Fibroblast of peridontal ligament (primary cell): ENCODE data around the gene CHSY3.
"Not testable (repeated sequence)": the region's sequence is repeated elsewhere in the genome, so short reads cannot be mapped to it uniquely, and the experiment has no call there.

Experiments used
- DNase-seq: peaks from one replicate; pipeline ENCODE4 v3.0.0-alpha.2; 2010; ENCODE audit errors: extremely low read depth

CHSY3 gene

DNA sequence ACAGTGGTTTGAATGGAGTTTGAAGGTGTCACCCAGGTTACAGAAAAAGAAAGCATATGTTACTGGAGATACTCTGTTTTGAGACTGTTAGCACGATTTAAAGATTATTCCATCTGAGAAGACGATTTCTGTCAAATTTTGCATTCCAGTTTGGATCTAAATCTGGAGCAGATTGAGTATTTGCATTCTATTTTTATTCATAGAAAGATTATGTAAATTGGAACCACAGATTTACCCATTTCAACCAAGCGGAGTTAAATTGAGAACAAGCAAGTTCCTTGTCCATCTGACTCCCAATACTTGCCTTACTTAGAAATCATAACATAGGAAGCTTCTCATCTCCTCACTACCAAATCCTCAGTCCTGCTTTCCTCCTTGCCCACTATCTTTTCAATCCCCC, 255.7 kb downstream of the CHSY3 start:
- DNase-seq: no peak

DNA sequence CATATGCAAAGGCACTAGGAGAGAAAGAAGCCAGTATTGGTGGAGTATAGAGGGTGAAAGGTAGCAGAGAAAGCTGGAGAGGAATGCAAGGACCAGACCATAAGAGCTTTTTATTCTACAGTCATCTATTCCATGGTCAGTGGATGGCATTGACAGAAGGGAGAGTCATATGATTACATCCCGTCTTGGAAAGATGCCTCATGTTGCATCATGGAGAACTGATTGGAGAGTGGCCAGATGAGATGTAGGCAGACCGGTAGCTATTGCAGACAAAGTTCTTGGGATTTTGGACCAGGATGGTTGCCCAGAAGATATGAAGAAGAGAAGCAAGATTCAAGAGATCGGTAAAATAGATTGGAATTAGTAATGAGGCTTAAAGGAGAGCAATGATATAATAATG, 260.7 kb downstream of the CHSY3 start:
- peak; percentile 55 for DNase-seq

DNA sequence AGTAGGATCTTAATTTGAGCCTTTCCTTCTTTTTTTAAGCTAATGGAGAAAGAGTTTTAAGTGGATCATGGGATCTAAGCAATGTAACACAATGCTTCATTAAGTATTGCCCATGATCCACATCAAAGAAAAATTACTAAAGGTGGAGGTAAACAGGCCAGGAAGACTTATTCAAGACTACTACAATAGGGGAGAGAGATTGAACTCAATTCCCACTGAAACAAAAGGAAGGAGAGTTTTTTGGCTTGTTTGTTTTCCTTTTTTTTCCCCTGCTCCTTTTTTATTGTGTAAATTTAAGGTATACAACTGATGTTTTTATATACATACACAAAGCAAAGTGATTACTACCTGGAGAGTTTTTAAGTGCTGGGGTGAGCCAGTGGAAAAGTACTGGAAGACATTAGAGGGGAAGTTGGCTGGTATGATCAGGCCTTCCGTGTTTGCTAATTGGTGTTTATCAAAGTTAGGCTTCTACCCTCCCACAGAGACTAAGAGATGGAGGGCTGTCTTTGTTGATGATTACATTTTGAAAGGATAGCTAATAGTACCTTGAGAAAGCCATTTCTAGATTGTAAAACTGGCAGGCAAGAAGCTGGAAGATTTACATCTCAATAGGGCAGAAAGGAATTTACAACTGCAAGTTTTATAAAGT, 262.7 kb downstream of the CHSY3 start:
- DNase-seq: no peak

DNA sequence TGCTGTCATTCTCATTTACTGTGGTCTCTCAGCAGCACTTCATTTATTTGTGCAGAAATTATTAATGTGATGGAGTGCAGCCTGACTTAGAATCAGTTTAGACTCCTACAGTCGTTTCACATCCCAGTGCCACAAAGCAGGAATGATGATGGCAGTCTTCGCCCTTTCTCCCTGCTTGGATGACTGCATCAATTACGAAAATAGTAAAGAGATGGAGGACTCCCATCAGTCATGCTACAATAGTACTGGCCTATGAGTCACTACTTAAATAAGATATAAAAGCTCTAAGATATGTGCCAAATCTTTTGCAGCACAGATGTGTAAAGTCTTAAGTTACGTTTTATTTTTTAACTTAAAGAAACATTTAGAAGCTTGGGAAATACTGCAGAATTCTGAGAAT, 263.9 kb downstream of the CHSY3 start:
- peak; percentile 87 for DNase-seq

DNA sequence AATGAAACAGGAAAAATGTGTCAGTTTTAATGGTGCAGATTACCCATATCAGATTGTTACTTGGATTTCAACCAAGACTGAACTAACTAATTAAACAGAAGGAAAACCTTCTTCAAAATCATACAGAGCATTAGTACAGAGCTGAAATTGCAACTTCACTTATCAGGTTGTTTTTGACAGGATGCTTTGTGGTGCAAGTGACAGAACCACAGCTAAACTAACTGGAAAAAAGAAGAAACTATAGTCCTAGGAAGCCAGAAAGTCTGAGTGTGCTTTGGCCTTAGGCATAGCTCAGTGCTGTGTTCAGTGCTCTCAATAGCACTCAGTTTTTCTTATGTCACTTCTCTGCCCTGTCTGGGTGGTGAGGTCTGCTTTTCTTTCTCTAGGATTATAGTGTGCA, 267.4 kb downstream of the CHSY3 start:
- DNase-seq: no peak

DNA sequence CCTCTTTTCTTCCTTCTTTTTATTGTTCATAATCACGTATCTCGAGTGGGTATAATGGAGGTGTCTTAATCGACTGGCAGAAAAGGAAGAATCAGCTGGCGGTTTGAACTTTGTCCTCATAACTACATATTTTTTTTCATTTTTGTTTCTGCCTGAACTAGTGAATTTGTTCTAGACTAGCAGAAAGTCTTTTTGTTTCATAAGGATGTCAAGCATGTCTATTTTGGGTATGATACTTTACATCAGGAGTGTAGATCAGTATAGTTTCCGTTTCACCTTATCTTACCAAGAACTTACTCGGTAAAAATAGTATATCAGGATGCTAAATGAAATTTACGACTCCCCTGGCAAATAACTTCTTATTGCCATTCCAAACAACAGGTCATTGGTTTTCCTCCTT, 278.9 kb downstream of the CHSY3 start:
- DNase-seq: no peak

DNA sequence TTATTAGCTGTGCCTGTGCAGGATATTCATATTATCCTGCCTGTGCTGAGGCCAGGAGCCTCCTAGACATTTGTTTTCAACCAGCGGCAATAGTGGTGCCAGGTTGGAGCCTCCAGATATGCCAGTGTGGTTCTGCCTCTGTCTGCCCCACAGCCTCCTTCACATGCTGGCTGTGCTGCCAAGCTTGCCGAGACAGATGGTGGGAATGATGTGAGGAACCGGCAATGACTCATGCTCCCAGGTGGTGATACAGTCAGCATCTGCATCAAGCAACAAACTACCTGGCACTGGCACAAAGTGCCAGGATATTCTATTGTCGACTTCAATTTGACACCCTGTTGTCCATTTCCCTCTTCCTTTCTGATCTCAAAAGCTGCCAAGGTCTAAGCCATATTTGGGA, 285.7 kb downstream of the CHSY3 start:
- DNase-seq: no peak

DNA sequence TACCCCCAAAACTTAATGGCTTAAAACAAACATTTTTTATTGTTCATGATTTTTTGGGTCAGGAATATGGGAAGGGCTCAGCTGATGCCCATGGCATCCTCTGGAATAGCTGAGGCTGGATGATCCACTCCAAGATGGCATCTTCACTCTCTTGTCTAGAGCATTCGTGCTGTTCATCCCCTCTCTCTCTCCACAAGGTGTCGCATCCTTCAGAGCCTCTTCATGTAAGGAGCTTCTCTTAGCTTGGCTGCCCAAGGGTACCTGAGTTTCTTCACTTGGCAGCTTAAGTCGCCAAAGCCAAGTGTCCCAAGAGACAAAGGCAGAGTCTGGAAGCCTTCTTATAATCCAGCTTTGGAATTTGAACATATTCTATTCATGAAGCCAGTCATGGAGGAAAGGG, 294.7 kb downstream of the CHSY3 start:
- DNase-seq: no peak

DNA sequence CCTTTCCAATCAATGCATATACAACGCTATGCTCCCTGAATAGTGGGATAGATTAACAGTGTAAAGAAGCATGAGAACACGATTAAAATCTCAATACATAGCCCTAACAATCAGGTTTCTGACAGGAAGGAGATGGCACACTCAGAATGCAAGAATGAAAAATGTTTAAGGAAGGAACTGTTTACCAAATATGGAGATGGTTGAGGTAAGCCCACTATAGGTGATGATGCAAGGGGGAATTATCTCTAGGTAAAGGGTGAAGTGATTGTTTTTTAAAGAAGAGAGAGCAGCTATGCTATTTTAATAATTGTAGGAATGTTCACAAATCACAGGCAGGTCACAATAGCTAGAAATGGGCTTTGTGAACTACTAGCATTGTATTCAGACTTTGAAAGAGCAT, 302.4 kb downstream of the CHSY3 start:
- no peak for DNase-seq

DNA sequence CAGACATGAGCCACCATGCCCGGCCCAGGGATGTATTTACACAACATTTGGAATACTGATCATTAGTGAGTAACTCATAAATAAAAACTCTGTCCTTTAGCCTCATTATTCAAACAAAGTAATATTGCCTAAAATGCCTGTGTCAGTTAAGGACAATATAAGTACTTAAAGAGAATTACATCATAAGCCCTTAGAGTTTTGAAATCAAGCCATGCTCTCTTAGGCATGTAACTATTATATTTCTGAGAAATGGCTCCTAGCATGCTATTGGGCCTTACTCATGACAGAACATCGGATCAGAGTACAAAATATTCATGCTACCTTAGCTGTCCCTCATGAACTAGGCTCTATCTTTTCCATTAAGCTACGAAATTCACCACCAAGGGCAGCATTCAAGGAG, 309.3 kb downstream of the CHSY3 start:
- peak; percentile 67 for DNase-seq

DNA sequence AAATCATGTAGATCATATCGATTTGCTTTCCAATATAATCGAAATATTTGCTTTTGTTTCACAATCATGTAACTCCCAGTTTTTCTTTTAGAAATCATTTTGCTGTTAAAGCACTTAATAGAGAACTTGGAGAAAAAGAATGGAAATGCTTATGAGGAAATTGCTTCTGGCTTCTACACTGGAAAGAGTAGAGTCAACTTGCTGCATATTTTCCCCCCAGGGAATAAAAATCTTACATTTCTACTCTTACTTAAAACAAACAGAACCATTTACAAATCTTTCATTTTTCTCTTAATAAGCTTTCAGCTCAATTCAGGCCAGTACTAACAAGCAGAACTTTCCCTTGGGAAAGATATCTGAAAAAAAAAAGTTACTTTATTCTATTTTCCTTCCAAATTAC, 312.0 kb downstream of the CHSY3 start:
- DNase-seq: peak; percentile 74

DNA sequence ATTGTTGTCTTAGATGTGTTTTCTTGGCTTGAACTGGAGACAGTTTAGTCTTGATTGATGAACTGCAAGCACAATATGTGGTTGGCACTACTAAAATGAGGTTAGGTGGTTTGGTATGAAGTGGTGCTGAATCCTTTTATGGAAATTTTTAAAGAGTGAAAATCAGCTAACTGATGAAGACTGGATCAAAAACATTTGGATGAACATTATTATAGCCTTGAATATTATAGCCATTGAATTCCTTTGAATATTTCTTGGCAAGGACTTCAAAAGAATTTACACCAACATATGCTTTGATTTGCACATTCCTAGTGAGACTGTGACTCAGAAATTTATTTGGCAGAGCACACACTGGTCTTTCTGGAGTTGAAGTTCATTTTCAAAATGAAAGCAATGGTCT, 318.3 kb downstream of the CHSY3 start:
- DNase-seq: peak; percentile 78

DNA sequence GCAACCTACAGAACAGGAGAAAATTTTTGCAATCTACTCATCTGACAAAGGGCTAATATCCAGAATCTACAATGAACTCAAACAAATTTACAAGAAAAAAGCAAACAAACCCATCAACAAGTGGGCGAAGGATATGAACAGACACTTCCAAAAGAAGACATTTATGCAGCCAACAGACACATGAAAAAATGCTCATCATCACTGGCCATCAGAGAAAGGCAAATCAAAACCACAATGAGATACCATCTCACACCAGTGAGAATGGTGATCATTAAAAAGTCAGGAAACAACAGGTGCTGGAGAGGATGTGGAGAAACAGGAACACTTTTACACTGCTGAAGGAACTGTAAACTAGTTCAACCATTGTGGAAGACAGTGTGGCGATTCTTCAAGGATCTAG, 322.3 kb downstream of the CHSY3 start:
- DNase-seq: not testable (repeated sequence)

DNA sequence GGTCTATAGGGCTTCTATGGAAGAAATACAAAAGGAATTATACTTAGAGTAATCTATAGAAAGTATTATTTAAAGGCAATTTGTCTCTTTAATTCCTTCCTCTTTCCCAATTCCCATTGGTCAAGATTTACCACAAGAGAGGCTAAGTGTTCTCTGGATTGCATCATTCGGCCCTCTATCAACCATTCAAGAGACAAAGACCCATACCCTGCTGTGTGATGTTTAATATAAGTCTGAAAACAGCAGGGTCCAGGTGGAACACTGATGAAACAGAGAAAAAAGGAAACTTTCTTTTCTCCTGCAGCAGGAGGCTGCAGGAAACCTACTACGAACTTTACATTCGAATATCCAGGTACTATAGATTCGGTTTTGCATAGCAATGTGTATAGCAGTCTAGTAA, 323.4 kb downstream of the CHSY3 start:
- DNase-seq: no peak

DNA sequence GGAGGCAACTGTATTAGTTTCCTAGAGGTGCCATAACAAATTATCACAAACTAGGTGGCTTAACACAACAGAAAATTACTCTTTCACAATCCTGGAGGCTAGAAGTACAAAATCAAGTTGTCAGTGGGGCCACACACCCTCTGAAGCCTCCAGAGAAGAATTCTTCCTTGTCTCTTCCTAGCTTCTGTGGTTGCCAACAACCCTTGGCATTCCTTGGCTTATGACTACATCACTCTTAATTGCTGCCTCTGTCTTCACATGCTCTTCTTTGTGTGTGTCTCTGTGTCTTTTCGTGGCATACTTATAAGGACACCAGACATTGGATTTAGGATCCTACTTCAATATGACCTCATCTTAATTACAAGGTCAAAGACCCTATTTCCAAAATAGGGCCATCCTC, 327.5 kb downstream of the CHSY3 start:
- DNase-seq: peak; percentile 20

DNA sequence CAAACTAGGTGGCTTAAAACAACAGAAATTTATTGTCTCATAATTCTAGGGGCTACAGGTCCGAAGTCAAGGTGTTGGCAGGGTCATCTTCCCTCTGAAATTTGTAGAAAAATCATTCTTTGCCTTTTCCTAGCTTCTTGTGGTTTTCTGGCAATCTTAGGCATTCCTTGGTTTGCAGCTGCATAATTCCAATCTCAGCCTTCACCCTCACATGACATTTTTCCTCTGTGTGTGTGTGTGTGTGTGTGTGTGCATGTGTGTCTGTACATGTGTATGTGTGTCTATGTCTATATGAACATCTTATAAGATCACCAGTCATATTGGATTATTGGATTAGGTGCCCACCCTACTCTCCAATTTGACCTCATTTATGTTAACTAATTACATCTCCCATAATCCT, 330.6 kb downstream of the CHSY3 start:
- peak; percentile 63 for DNase-seq
